ENCODE results near the gene GOLGA8N.
"Not testable (repeated sequence)": the region's sequence is repeated elsewhere in the genome, so short reads cannot be mapped to it uniquely, and the experiment has no call there.

GOLGA8N gene

GRCh38 chr15:32593151-32593550 lies at the start of gene GOLGA8N:
TSS of gene GOLGA8N (plus strand) at chr15:32593456.
- DNase-seq: not testable (repeated sequence)

DNA sequence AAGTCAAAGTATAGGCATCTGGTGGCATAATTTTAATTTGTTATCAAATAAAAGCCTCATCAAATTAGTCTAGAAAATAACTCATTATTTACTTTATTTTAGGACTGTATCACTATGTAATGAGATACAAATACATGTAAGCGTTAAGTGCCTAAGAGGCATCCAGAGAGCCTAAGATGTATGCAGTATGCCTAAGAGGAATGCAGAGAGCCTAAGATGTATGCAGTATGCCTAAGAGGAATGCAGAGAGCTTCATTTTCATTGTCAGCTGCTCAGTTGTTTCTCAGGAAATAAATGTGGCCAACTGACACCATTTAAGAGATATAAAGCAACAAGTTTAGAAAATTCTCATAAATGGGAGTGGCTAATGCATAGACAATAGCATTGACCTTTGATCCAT lies 49.8 kb upstream of the GOLGA8N start:
- not testable (repeated sequence) for DNase-seq

DNA sequence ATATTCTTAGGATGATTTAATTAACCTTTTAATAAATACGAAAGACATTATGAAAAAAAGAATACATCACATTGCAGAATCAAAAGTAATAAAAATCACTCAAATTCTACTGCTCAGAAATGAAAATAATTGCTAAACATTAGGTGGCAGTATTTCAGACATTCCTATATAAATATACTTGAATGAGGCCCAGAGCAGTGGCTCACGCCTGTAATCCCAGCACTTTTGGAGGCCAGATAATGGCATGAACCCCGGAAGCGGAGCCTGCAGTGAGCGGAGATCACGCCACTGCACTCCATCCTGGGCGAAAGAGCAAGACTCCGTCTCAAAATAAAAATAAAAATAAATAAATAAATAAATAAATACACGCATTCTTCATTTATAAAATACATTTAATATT lies 48.1 kb upstream of the GOLGA8N start:
- DNase-seq: not testable (repeated sequence)

GRCh38 chr15:32554587-32554986 lies 38.7 kb upstream of the GOLGA8N start:
- DNase-seq: not testable (repeated sequence)

DNA sequence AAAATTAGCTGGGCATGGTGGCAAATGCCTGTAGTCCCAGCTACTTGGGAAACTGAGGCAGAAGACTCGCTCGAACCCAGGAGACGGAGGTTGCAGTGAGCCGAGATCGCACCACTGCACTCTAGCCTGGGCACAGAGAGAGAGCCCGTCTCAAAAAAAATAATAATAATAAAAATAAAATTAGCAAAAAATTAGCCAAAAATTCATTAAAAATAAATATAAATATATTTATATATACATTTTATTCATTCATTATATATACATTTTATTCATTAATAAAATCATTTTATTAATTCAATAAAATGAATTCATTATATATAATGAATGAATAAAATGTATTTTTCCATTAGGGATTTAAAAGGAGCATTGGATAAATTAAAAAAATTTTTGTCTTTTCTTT lies 31.1 kb upstream of the GOLGA8N start:
- not testable (repeated sequence) for DNase-seq

DNA sequence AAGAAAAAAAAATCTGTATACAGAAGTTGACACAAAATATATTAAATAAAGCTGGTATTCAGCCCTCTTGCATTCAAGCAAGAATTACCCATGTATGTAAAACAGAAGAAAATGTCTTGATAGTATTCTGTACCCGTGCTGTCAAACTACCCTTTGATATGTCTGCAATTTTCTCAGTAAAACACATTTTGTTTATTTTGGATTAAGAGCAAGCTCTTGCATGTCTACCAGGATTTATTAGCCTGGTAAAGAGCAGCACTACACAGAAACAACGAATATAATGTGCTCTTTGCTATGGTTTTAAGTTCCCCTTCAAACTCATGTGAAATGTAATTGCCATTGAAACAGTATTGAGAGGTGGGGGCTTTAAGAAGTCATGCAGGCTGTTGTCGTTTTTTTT lies 24.3 kb upstream of the GOLGA8N start:
- not testable (repeated sequence) for DNase-seq

DNA sequence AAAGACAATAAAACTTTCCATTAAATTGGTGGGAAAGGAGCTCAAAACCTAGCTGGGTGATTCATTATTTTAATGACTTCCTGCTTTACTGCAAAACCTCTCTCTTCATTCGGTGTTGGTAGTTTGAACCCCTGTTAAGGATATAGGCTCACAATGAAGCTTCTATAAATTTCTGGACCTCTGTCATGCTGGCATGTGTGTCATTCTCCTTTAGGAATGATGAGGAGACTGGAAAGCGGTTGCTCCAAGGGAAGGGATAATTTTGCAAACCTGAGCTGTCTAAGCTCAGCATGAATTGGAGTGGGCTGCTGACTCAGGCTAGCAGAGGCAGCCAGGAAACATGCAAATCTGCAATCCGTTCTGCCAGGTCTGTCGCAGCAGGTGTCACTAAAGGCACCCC lies 14.8 kb upstream of the GOLGA8N start:
- not testable (repeated sequence) for DNase-seq

DNA sequence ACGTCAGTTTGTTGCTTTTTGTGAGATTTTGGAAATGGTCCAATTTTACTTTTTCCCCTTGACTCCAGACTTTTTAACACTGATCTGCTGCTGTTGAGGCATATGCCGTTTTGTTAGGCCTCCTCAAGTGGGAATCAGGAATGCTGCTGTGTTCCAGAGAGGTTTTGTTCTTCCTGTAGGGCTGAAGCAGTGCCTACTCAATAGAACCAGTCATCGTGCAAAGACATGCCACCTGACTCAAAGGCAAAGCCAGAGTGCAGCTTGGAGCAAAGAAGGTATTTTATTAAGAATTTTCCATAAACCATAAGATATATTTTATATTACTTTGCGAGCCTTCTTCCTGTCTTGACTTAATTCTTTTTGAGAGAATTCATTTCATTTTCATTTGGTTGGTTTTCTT lies 7.4 kb upstream of the GOLGA8N start:
- DNase-seq: not testable (repeated sequence)

DNA sequence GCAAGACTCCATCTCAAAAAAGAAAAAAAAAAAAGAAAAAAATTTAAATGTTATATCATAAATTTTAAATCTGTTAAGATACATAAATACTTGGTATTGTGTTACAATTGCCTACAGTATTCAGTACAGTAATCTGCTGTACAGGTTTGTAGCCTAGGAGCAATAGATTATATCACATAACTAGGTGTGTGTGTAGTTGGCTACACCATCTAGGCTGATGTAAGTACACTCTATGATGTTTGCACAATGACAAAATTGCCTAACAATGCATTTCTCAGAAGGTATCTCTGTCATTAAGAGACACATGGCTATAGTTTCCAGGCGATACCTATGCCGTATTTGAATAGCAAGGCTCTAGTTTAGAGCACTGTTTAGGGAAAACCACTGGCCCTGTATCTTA lies 16.3 kb downstream of the GOLGA8N start:
- not testable (repeated sequence) for DNase-seq

GRCh38 chr15:32610719-32611118 lies 17.5 kb downstream of the GOLGA8N start:
- not testable (repeated sequence) for DNase-seq

- not testable (repeated sequence) for DNase-seq
These were observed 21.4 kb downstream of the GOLGA8N start for GRCh38 chr15:32614712-32615050.

DNA sequence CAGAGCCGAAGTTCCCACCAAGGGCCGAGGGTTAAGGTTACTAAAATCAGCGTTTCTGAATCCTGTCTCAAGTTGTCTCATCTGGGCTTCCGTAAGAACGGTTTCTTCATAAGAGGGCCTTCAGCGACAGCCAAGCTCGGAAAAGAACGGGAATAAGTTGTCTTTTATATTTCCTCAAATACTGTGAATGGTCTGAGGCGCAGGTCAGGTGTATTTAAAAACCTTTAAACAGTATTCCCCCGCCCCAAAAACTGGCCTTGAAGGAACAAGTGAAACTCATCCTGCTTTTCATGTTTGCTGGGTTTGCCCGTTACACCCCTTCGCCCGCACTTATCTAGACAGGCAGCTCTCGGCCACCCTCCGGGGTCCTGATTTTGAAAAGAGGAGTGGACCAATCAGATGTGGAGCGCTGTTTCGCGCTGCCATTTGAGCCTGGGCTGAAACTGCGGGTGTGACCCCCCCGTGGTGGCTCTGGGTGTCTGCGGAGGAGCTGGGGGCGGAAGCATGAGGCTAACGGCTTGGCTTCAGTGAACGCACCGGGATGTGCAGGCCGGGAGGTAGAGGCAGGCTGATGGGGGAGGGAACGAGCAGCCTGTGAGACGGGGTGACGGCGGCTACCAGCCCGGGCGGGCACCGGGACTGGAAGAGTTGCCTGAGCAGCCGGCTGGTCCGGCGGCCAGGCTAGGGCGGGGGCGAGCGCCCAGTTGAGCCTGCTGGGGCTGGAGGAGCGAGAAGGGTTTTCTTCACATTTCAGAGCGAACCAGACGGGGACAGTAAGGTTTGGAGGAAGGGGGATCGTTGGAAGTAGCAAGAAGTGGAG lies 22.0 kb downstream of the GOLGA8N start, which contains the start of gene ARHGAP11A:
TSS of gene ARHGAP11A (plus strand) at position 454 of the 820 bp plus-strand sequence. CDS start 708 bp downstream, outside the sequence.
- DNase-seq: not testable (repeated sequence)

- not testable (repeated sequence) for DNase-seq
These were observed 22.7 kb downstream of the GOLGA8N start for GRCh38 chr15:32615871-32616426.

GRCh38 chr15:32636410-32636809 lies 43.2 kb downstream of the GOLGA8N start:
- no peak for DNase-seq

- no peak for DNase-seq
These were observed 43.8 kb downstream of the GOLGA8N start for GRCh38 chr15:32636908-32637567.

GRCh38 chr15:32637704-32638103 lies 44.4 kb downstream of the GOLGA8N start:
- no peak for DNase-seq

DNA sequence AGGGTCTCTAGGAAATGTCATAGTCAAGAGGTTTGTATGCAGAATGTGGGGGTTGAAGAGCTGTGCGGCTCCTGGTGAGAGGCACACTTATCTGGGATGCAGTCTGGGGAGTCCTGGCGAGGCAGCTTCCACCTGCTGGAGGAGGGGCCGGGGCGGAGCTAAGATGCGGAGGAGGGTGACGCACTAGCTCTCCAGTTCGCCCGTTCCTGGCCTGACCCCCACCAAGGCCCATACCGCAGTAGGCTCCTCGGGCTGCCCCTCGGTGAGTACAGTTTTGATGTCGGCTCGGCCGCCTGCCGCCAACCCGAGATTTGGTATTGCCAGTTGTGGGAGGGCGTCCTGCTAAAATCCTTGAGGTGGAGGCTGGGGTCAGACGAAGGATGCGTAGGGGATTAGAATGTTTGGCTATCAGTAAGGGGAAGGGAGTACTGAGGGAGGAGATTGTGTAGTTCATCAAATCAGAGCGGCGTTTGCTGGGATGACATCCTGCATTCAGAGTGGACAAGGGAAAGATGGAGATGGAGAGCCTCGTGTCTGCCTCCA lies 48.3 kb downstream of the GOLGA8N start, which contains the start of gene SCG5:
TSS of gene SCG5 (plus strand) at position 194 of the 543 bp plus-strand sequence. CDS start 1,883 bp downstream, outside the sequence.
- DNase-seq: peak; percentile 85

DNA sequence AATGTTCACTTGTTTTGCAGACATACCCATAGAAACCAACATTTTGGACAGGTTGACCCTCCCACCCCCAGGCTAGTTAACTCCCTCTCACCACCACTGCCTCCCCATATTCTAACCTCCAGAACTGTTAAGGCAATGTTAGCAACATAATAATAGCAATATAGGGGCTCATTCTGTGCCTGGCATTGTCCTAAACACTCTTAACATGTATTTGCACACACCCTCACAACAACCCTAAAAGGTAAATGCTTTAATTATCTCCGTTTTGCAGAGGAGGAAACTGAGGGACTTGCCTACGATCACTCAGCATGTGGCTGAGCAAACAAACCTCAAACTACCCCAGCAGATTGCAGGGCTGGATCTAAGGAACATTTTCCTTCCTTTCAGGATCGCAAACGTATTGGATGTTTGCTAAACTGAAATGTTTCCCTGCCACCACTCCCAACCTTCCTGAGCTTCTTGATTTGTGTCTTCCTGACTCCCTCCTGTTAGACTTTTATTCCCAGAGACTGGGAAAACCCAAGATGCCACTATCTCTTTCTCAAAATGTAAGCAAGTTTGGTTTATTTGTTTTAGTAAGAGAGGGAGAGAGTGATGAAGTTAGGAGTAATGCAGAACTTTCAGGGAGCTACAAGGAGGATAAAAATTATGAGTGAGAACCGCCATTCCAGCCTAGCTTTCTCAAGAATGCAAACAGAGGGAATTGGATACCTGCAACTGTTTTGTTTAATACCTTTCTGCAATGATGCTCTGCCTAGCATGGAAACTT lies 49.6 kb downstream of the GOLGA8N start:
- DNase-seq: no peak

DNA sequence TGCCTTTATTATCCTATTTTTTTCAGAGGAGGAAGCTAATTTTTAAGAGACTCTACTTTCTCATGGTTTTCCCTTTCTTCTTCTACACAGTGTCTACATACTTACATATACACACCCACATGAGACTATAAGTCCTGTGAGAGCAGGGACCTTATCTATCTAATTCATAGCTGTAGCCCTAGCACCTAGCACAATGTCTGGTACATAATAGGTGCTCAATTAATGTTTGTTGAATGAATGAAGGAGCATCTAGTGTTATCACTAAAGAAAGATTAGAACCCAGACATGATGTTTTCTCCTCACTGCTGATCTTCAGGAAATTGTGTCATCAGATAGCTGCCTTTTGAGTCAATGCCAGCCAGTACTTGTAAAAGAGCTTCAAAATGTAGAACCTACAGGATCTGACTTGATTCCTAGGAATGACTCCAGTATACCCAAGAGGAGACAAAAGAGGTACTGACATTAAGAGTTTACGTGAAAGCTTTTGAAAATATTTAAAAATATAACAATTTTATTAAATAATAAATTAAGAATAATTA lies 50.7 kb downstream of the GOLGA8N start:
- DNase-seq: no peak

DNA sequence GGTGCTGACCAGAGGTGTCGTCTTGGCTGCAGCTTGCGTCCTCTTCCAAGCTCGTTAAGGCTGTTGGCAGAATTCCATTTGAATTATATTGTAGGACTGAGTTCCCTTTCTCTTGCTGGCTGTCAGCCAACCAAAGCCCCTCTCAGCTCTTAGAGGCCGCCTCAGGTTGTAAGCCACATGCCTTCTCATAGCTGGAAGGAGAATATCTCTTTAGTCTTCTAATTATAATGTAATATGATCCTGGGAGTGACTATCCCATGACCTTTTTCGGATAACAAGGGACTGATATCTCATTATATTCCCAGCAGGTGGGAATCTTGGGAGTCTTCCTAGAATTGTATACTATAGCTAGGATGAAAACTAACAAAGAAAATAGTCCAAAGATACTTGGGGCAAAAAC lies 53.0 kb downstream of the GOLGA8N start:
- peak; percentile 97 for DNase-seq

DNA sequence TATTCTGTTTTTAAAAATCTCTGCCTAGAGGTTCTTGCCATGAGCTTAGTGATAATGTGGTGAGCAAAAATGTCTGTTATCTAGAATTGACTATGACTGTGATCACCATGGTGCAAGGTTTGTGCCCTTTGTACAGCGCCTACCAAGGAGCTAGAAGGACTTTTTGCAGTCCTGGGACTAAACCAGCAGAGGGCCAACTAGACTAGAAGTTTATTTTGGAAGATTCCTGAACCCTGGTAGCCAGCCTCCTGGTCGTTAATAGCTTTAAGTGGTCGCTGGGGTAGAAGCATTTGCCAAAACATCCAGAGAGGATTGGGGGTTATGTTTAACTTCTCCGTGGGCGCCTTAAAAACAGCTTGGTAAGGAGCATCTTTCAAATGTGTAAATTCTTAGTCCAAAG lies 56.1 kb downstream of the GOLGA8N start:
- DNase-seq: peak; percentile 36

DNA sequence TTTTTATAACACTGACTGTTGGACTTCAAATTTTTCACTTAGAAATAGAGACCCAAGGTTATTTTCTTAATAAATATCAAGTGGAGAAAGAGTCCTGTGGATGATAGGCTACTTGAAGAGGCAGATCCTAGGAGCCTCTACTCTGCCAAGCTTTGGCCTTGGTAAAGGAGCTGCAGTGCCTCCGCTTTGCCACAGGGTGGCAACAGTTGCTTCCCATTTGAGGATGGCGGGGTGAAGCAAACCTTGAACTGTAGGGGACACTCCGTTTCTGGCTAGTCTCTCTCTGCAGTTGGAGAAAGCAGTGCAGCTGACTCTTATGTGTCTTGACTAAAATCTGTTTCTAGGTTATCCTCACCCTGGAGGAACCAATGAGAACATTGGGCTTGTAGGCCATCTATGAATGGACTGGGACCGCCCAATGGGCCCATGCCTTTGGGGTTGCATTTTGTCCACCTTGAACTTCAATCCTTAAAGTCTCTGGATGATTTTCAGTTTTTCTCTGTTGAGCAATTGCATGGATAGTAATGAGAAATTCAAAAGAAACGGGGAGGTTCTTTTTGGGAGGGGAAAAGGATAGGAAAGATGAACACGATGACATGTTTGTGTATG lies 58.1 kb downstream of the GOLGA8N start:
- DNase-seq: peak; percentile 72

Data from NCI-H82 (cell line).